ENCODE measurements around the gene GDA. TPM values are rescaled to one million over a fixed set of nuclear protein-coding genes. Genes with fewer than 3 reads are reported as not detected.

Gene GDA
- total and polyA plus RNA-seq, 2 of the 8 experiments (the other 6 are each of a cell fraction or from before 2014, with no cell fraction given): 0.35 to 3.0 TPM

DNA sequence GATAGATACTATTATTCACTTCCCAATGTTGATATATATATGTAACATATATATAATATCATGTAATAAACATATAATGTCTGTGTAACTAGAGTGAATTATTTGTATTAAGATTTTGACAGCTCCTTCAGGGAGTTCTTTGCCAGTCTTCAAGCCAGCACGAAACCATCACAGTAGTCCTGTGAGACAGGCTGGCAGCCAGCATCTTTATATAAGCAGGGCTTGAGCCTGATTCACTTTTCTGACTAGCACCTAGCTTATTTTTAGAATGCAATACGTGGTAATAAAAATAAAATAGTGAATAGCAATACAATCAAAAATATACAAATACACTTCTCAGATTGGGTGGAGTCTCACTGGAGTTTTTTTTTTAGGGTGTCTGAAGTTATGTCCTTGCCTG lies 20.7 kb upstream of the GDA start:
- Histone ChIP-seq H3K27ac (ENCODE audit: low read depth, low read length) (no peak overlapping the region), H4K5ac (ENCODE audit: insufficient read length, low read depth, low read length) (no peak overlapping the region), H3K4me3 (ENCODE audit: extremely low read depth in 1 of 4, insufficient read depth in 2 of 4, low read depth in 3 of 4, low read length in 4 of 4) (no peak overlapping the region), H2AK5ac (ENCODE audit: low read depth, low read length) (no peak overlapping the region), H3K18ac (ENCODE audit: extremely low read depth, low read length) (no peak overlapping the region), H3K23me2 (ENCODE audit: low read depth, low read length) (no peaks in the 10 kb centered on the region), H3K36me3 (ENCODE audit: control insufficient read depth in 2 of 4, insufficient read depth in 4 of 4, low read length in 3 of 4) (no peaks in the 10 kb centered on the region), H3K4me1 (replicated peaks in 1 of 4; ENCODE audit: control insufficient read depth in 3 of 4, insufficient read depth in 4 of 4, low read length in 3 of 4) (no peaks in the 10 kb centered on the region), H3K23ac (ENCODE audit: insufficient read length) (no peak overlapping the region), H3K79me1 (ENCODE audit: low read depth, low read length) (no peaks in the 10 kb centered on the region), H3K27me3 (replicated peaks in 1 of 4; ENCODE audit: control insufficient read depth in 3 of 4, extremely low read depth in 1 of 4, insufficient read depth in 3 of 4, low read length in 3 of 4) (no peaks in the 10 kb centered on the region), H4K8ac (ENCODE audit: extremely low read depth, insufficient read depth, low read length) (no peak overlapping the region), H3K79me2 (ENCODE audit: control insufficient read depth in 1 of 2, insufficient read depth in 2 of 2, low read length in 2 of 2) (no peaks in the 10 kb centered on the region), H2BK5ac (ENCODE audit: low read depth, low read length) (no peak overlapping the region), H4K91ac (replicated peaks; ENCODE audit: insufficient read length, low read length) (no peak overlapping the region), H3K14ac (ENCODE audit: insufficient read length) (no peak overlapping the region), H3K4ac (replicated peaks; ENCODE audit: insufficient read length, low read depth, low read length) (no peak overlapping the region), H2AFZ (ENCODE audit: low read length) (no peak overlapping the region), H4K20me1 (replicated peaks in 1 of 2; ENCODE audit: control insufficient read depth in 1 of 2, insufficient read depth in 2 of 2, low read length in 2 of 2) (no peaks in the 10 kb centered on the region), H3K56ac (replicated peaks; ENCODE audit: insufficient read length, low read depth, low read length) (no peak overlapping the region), H2BK120ac (replicated peaks; ENCODE audit: low read depth, low read length) (no peak overlapping the region), H2BK15ac (ENCODE audit: low read length) (no peak overlapping the region), H3K9me3 (ENCODE audit: insufficient read depth in 2 of 2, low read depth in 1 of 2, low read length in 1 of 2) (no peaks in the 10 kb centered on the region), H2BK20ac (ENCODE audit: low read length) (no peak overlapping the region), H3K4me2 (ENCODE audit: insufficient read depth in 1 of 2, low read depth in 2 of 2, low read length in 2 of 2) (no peak overlapping the region), H2BK12ac (ENCODE audit: low read depth, low read length) (no peak overlapping the region), H3K9ac (replicated peaks in 1 of 4; ENCODE audit: extremely low read depth in 1 of 4, low read depth in 3 of 4, low read length in 3 of 4) (no peak overlapping the region)
- DNase-seq (ENCODE audit: low read depth in 1 of 2, low spot score in 2 of 2): no peak
- 68% methylated on average over 2 of the region's 2 CpGs; no CpG with 5 or more reads in 1 of the 2 experiments for WGBS, 2 experiments (ENCODE audit: extremely low coverage in 1 of 2, insufficient coverage in 1 of 2, insufficient read length in 1 of 2, insufficient replicate concordance in 2 of 2, low coverage in 1 of 2, low lambda C conversion rate in 2 of 2, missing lambda C conversion rate in 1 of 2)
- TF ChIP-seq KDM4A (IDR thresholded peaks at IDR 0.05; ENCODE audit: low read depth, low read length, severe bottlenecking) (no peak), CTBP2 (IDR thresholded peaks at IDR 0.05; ENCODE audit: borderline replicate concordance, insufficient read depth, insufficient read length, low read length) (no peak), HDAC6 (IDR thresholded peaks at IDR 0.05; ENCODE audit: low read depth, low read length) (no peak), FOSL1 (IDR thresholded peaks at IDR 0.05; ENCODE audit: insufficient read depth, low read depth, low read length) (no peak)
- TF ChIP-seq, protein P1, sequence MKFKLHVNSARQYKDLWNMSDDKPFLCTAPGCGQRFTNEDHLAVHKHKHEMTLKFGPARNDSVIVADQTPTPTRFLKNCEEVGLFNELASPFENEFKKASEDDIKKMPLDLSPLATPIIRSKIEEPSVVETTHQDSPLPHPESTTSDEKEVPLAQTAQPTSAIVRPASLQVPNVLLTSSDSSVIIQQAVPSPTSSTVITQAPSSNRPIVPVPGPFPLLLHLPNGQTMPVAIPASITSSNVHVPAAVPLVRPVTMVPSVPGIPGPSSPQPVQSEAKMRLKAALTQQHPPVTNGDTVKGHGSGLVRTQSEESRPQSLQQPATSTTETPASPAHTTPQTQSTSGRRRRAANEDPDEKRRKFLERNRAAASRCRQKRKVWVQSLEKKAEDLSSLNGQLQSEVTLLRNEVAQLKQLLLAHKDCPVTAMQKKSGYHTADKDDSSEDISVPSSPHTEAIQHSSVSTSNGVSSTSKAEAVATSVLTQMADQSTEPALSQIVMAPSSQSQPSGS (IDR thresholded peaks at IDR 0.05; ENCODE audit: low read length): no peak
- CTCF ChIA-PET (ENCODE audit: partially characterized antibody): interaction anchor here (0.6 to 1.1 kb wide), 2 partner anchors 23 to 354 kb away, joined by 3 to 5 read pairs; no protein-coding TSS in a partner anchor
- POLR2A ChIA-PET (ENCODE audit: partially characterized antibody): no interaction called here
- no peak for FAIRE-seq
